SK-N-SH (cell line): ENCODE data around the gene NBEAL2. TPM values are rescaled to one million over a fixed set of nuclear protein-coding genes. Genes with fewer than 3 reads are reported as not detected.

ENCODE experiments used
- CTCF ChIA-PET: fragments of 300-600, 350-600 bp; formaldehyde crosslinking; extraction: SDS; loops from one replicate; lab custom pipeline; 2021; lab: Yijun Ruan, JAX
- POLR2A ChIA-PET: fragments of 350-600 bp; sonication (Branson Sonifier 250); formaldehyde crosslinking; extraction: SDS; loops from one replicate; lab custom pipeline; 2020; ENCODE audit warnings: antibody characterized with exemption, inconsistent platforms; lab: Yijun Ruan, JAX
- DNase-seq: peaks from one replicate; pipeline ENCODE4 v3.0.0; 2012
- H2AFZ ChIP-seq: fragments of 200-600 bp; sonication (generic); 2 replicates; pipeline ENCODE4 v1.8.1; 2016; ENCODE audit warnings: antibody characterized with exemption, mild to moderate bottlenecking, low read depth
- H3F3A ChIP-seq: fragments of 200-600 bp; sonication (generic); replicated peaks from 2 replicates; pipeline ENCODE3; 2016; ENCODE audit warnings: antibody characterized with exemption, mild to moderate bottlenecking; ENCODE audit not compliant: insufficient read depth
- H3K27ac ChIP-seq, 2 experiments: fragments of 200-500 bp in 1 of 2; fragments of 200-600 bp in 1 of 2; sonication (Bioruptor generic) in 1 of 2; sonication (generic), shearing (Covaris generic) in 1 of 2; 2 replicates each; pipeline versions ENCODE4 v1.5.1 to v1.6.1; 2014 to 2016; ENCODE audit warnings: low read depth in 2 of 2, inconsistent platforms in 1 of 2, low read length in 1 of 2, mild to moderate bottlenecking in 1 of 2, mixed read lengths in 1 of 2
- H3K27me3 ChIP-seq: fragments of 200-600 bp; sonication (generic), shearing (Covaris generic); 2 replicates; pipeline ENCODE4 v1.6.1; 2016; ENCODE audit warnings: mixed run types; ENCODE audit not compliant: insufficient read depth
- H3K36me3 ChIP-seq, 2 experiments: fragments of 200-500 bp in 1 of 2; fragments of 200-600 bp in 1 of 2; sonication (Bioruptor generic) in 1 of 2; sonication (generic) in 1 of 2; replicated peaks in 1 of 2; 2 replicates each; pipeline versions ENCODE3 to v1.5.1; 2014 to 2016; ENCODE audit warnings: low read length in 1 of 2, mild to moderate bottlenecking in 1 of 2; ENCODE audit not compliant: insufficient read depth in 2 of 2, control insufficient read depth in 1 of 2
- H3K4me1 ChIP-seq, 2 experiments: fragments of 200-500 bp in 1 of 2; fragments of 200-600 bp in 1 of 2; sonication (Bioruptor generic) in 1 of 2; sonication (generic), shearing (Covaris generic) in 1 of 2; 2 replicates each; pipeline versions ENCODE4 v1.5.1 to v1.6.1; 2014 to 2016; ENCODE audit warnings: low read depth in 1 of 2, low read length in 1 of 2, mixed run types in 1 of 2; ENCODE audit not compliant: insufficient read depth in 2 of 2, control insufficient read depth in 1 of 2
- H3K4me2 ChIP-seq: fragments of 200-600 bp; sonication (generic), shearing (Covaris generic); 2 replicates; pipeline ENCODE4 v1.6.1; 2017; ENCODE audit warnings: mixed run types
- H3K4me3 ChIP-seq, 2 experiments: fragments of 200-500 bp in 1 of 2; fragments of 200-600 bp in 1 of 2; sonication (Bioruptor generic) in 1 of 2; sonication (generic), shearing (Covaris generic) in 1 of 2; 2 replicates each; pipeline versions ENCODE4 v1.5.1 to v1.8.1; 2014 to 2016; ENCODE audit warnings: low read depth in 2 of 2, inconsistent platforms in 1 of 2, low read length in 1 of 2, mild to moderate bottlenecking in 1 of 2, mixed read lengths in 1 of 2, moderate library complexity in 1 of 2
- H3K79me2 ChIP-seq: fragments of 200-600 bp; sonication (generic); 2 replicates; pipeline ENCODE4 v1.8.1; 2017; ENCODE audit warnings: mild to moderate bottlenecking; ENCODE audit not compliant: insufficient read depth
- H3K9ac ChIP-seq: fragments of 200-600 bp; sonication (generic); 2 replicates; pipeline ENCODE4 v1.6.1; 2017; ENCODE audit warnings: mixed run types
- H3K9me2 ChIP-seq: fragments of 200-600 bp; sonication (generic); 2 replicates; pipeline ENCODE4 v1.6.1; 2017; ENCODE audit warnings: mixed run types
- H3K9me3 ChIP-seq: fragments of 200-600 bp; sonication (generic); 2 replicates; pipeline ENCODE4 v1.6.1; 2017; ENCODE audit warnings: mixed run types, mild to moderate bottlenecking, moderate library complexity
- H4K20me1 ChIP-seq: fragments of 200-600 bp; sonication (generic); 2 replicates; pipeline ENCODE4 v1.6.1; 2017; ENCODE audit warnings: mild to moderate bottlenecking, mixed run types; ENCODE audit not compliant: insufficient read depth
- ELF1 ChIP-seq: IDR thresholded peaks from 2 replicates; pipeline ENCODE4 v1.4.0; 2012
- FOSL2 ChIP-seq: IDR thresholded peaks from 2 replicates; pipeline ENCODE4 v1.4.0; 2012; ENCODE audit warnings: low read depth, mild to moderate bottlenecking, moderate library complexity, borderline replicate concordance
- FOXJ3 ChIP-seq: sonication (generic); formaldehyde crosslinking; IDR thresholded peaks from 2 replicates; pipeline ENCODE4 v1.5.1; 2020; ENCODE audit warnings: mild to moderate bottlenecking, missing genetic modification reagents
- GATA2 ChIP-seq: sonication (generic); formaldehyde crosslinking; IDR thresholded peaks from 2 replicates; pipeline ENCODE4 v1.5.0; 2020; ENCODE audit warnings: mild to moderate bottlenecking, missing genetic modification reagents
- MEF2A ChIP-seq: IDR thresholded peaks from 2 replicates; pipeline ENCODE4 v1.4.0; 2012; ENCODE audit warnings: low read depth, borderline replicate concordance
- MXI1 ChIP-seq: IDR thresholded peaks from 2 replicates; pipeline ENCODE4 v1.6.1; 2012; ENCODE audit warnings: mild to moderate bottlenecking, low read depth, low read length, improper control_type of control experiment
- NFIC ChIP-seq: IDR thresholded peaks from 2 replicates; pipeline ENCODE4 v1.4.0; 2012; ENCODE audit warnings: borderline replicate concordance
- NRF1 ChIP-seq: IDR thresholded peaks from 2 replicates; pipeline ENCODE4 v1.6.1; 2012; ENCODE audit warnings: low read depth, mild to moderate bottlenecking, low read length
- RAD21 ChIP-seq: IDR thresholded peaks from 2 replicates; pipeline ENCODE4 v1.6.1; 2012; ENCODE audit warnings: mild to moderate bottlenecking, low read length
- RCOR1 ChIP-seq: fragments of 150-350 bp; IDR thresholded peaks from 2 replicates; pipeline ENCODE4 v1.6.1; 2017; ENCODE audit warnings: antibody characterized with exemption, low read length
- RFX5 ChIP-seq: IDR thresholded peaks from 2 replicates; pipeline ENCODE4 v1.6.1; 2012; ENCODE audit warnings: mild to moderate bottlenecking, improper control_type of control experiment, low read length
- RXRA ChIP-seq: IDR thresholded peaks from 2 replicates; pipeline ENCODE4 v1.4.0; 2012; ENCODE audit warnings: low read depth, mild to moderate bottlenecking, borderline replicate concordance
- SIN3A ChIP-seq: IDR thresholded peaks from 2 replicates; pipeline ENCODE4 v1.6.1; 2012; ENCODE audit warnings: low read depth, mild to moderate bottlenecking, low read length, moderate library complexity, borderline replicate concordance
- SMC3 ChIP-seq: IDR thresholded peaks from 2 replicates; pipeline ENCODE4 v1.6.1; 2012; ENCODE audit warnings: low read depth, low read length, improper control_type of control experiment
- TAF1 ChIP-seq: IDR thresholded peaks from 2 replicates; pipeline ENCODE4 v1.6.1; 2012; ENCODE audit warnings: low read depth, mild to moderate bottlenecking, low read length, moderate library complexity, borderline replicate concordance
- TCF12 ChIP-seq: IDR thresholded peaks from 2 replicates; pipeline ENCODE4 v1.4.0; 2012
- YY1 ChIP-seq: IDR thresholded peaks from 2 replicates; pipeline ENCODE4 v1.4.0; 2012; ENCODE audit warnings: low read depth, mild to moderate bottlenecking
- WGBS: methylation state at CpG from one replicate; pipeline ENCODE4 v1.1.6; 2017; ENCODE audit warnings: low lambda C conversion rate; 5-methylcytosine and 5-hydroxymethylcytosine counted together
- polyA plus RNA-seq, 3 experiments: library from polyadenylated mRNA; depleted of rRNA; stranded (reverse); fragments of >200 nt; gene quantifications; 2 replicates each; pipeline ENCODE4 v1.2.3, GENCODE V29; 2012
- TF ChIP-seq, protein P1 (sequence below): IDR thresholded peaks from 2 replicates; pipeline ENCODE4 v1.6.1; 2012; ENCODE audit warnings: mild to moderate bottlenecking, low read depth, low read length, moderate library complexity
- TF ChIP-seq, protein P2 (sequence below): IDR thresholded peaks from 2 replicates; pipeline ENCODE4; 2012

NBEAL2 gene
- polyA plus RNA-seq, 1 of the 3 experiments (the other 2 are of a cell fraction), result 20.3 TPM

DNA sequence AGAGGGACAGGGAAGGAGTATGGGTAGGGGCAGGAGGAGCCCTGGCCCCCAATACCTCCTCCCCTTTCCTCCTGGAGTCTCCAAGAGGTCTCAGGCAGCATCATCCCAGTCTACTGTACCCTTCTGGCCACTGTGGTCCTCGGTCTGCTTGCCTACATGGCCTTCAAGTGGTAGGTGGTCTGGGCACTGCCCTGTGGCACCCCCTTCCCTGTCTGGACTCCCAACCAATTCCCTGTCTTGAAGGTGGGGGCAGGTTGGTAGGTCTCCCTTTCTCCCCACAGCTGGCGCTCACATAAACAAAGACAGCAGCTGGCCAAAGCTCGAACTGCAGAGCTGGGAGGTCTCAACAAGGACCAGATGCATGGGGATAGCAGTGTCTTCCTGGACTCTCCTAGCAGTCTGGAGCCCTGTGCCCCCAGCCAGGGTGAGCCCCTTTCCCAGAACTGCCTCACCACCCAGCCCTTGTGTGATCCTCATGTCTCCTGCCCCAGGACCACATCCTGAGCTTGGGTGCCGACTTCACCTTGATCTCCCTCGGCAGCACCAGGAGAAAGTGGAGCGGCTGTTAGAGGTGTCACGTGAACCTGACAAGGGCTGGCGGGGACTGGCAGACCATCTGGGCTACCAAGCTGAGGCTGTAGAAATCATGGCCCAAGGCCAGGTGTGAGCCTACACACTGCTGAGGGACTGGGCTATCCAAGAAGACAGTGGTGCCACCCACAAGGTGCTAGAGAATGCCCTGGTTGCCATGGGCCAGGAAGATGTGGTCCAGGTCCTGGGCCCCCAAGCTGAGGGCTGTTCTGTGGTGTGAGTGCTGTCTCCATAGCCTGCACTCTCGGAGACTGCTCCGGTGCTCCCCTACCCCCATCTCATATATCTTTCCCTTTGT is 33.1 kb downstream of the NBEAL2 start:
- Histone ChIP-seq H3K9me3 (no peaks in the 10 kb centered on the region), H3K27ac (no peak overlapping the region), H2AFZ (no peak overlapping the region), H4K20me1 (no peaks in the 10 kb centered on the region), H3K27me3 (no peaks in the 10 kb centered on the region), H3F3A (peaks cover 13% of the 10 kb centered on the region), H3K9me2 (no peaks in the 10 kb centered on the region), H3K4me2 (no peak overlapping the region), H3K4me1 (peaks cover 14 to 15% of the 10 kb centered on the region in 2 experiments; a peak in 3 of 4 replicates), H3K4me3 (no peak overlapping the region), H3K9ac (no peak overlapping the region), H3K79me2 (no peaks in the 10 kb centered on the region), H3K36me3 (peaks cover 0 to 22% of the 10 kb centered on the region in 2 experiments)
- WGBS, result 97% methylated on average over 4 of the region's 10 CpGs
- ChIA-PET CTCF (interaction anchor here (1.0 kb wide), 1 partner anchor 8 kb away, joined by 3 read pairs; no protein-coding TSS in a partner anchor), POLR2A (no interaction called here)
- no peak for TF ChIP-seq NFIC
- no peak for TF ChIP-seq ELF1
- no peak for TF ChIP-seq RFX5
- no peak for TF ChIP-seq YY1
- no peak for TF ChIP-seq NRF1
- no peak for TF ChIP-seq GATA2 (CRISPR knock-in tag)
- TF ChIP-seq TCF12, result no peak
- no peak for TF ChIP-seq FOSL2
- TF ChIP-seq SIN3A, result no peak
- no peak for TF ChIP-seq RAD21
- TF ChIP-seq, protein P1, sequence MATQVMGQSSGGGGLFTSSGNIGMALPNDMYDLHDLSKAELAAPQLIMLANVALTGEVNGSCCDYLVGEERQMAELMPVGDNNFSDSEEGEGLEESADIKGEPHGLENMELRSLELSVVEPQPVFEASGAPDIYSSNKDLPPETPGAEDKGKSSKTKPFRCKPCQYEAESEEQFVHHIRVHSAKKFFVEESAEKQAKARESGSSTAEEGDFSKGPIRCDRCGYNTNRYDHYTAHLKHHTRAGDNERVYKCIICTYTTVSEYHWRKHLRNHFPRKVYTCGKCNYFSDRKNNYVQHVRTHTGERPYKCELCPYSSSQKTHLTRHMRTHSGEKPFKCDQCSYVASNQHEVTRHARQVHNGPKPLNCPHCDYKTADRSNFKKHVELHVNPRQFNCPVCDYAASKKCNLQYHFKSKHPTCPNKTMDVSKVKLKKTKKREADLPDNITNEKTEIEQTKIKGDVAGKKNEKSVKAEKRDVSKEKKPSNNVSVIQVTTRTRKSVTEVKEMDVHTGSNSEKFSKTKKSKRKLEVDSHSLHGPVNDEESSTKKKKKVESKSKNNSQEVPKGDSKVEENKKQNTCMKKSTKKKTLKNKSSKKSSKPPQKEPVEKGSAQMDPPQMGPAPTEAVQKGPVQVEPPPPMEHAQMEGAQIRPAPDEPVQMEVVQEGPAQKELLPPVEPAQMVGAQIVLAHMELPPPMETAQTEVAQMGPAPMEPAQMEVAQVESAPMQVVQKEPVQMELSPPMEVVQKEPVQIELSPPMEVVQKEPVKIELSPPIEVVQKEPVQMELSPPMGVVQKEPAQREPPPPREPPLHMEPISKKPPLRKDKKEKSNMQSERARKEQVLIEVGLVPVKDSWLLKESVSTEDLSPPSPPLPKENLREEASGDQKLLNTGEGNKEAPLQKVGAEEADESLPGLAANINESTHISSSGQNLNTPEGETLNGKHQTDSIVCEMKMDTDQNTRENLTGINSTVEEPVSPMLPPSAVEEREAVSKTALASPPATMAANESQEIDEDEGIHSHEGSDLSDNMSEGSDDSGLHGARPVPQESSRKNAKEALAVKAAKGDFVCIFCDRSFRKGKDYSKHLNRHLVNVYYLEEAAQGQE, result no peak
- DNase-seq, result no peak

DNA sequence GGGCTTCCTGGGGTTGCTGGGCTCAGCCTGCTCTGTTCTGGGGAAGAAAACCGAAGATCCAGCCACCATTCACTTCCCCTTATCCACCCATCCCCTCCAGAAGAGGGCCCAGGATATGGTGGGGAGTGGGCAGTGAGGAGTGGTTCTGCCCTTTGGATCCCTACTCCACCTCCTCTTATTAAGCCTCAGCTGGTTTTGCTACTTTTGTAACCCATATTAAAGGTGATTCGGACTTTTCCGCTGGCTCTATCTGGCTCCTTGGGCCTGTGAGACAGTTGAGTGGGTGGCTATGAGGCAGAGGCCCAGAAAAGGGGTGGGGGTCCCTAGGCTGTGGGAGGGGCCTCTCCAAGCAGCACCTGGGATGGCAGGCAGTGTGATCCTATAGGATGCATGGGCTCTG is 33.8 kb downstream of the NBEAL2 start:
- no peak for DNase-seq
- H2AFZ ChIP-seq, result no peak overlapping the region
- CTCF ChIA-PET, result no interaction called here
- peaks cover 14 to 15% of the 10 kb centered on the region in 2 experiments; a peak in 3 of 4 replicates for H3K4me1 ChIP-seq
- H4K20me1 ChIP-seq, result no peaks in the 10 kb centered on the region
- WGBS, result 91% methylated on average over 3 of the region's 3 CpGs
- no peaks in the 10 kb centered on the region for H3K9me2 ChIP-seq
- H3K4me2 ChIP-seq, result no peak overlapping the region
- no peak overlapping the region for H3K9ac ChIP-seq
- POLR2A ChIA-PET, result no interaction called here
- no peak overlapping the region for H3K4me3 ChIP-seq
- H3K27ac ChIP-seq, result no peak overlapping the region
- no peaks in the 10 kb centered on the region for H3K27me3 ChIP-seq
- peaks cover 0 to 28% of the 10 kb centered on the region in 2 experiments for H3K36me3 ChIP-seq
- no peaks in the 10 kb centered on the region for H3K9me3 ChIP-seq
- peaks cover 20% of the 10 kb centered on the region for H3F3A ChIP-seq
- H3K79me2 ChIP-seq, result no peaks in the 10 kb centered on the region
- TF ChIP-seq, protein P1, result no peak
- TF ChIP-seq TAF1, result no peak
- no peak for TF ChIP-seq RCOR1
- no peak for TF ChIP-seq SIN3A
- TF ChIP-seq FOXJ3 (CRISPR knock-in tag), result no peak
- no peak for TF ChIP-seq MXI1
- TF ChIP-seq, protein P2, sequence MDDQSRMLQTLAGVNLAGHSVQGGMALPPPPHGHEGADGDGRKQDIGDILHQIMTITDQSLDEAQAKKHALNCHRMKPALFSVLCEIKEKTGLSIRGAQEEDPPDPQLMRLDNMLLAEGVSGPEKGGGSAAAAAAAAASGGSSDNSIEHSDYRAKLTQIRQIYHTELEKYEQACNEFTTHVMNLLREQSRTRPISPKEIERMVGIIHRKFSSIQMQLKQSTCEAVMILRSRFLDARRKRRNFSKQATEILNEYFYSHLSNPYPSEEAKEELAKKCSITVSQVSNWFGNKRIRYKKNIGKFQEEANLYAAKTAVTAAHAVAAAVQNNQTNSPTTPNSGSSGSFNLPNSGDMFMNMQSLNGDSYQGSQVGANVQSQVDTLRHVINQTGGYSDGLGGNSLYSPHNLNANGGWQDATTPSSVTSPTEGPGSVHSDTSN, result no peak
- no peak for TF ChIP-seq NFIC
- TF ChIP-seq SMC3, result no peak
- no peak for TF ChIP-seq MEF2A
- TF ChIP-seq RXRA, result no peak
